Activated CD4-positive, alpha-beta T cell treated with anti-CD3 and anti-CD28 coated beads, Interleukin-2, amount 50 U/mL, for 24 hours (primary cell): ENCODE results near the gene BCOR.

ENCODE experiments used
- DNase-seq, 2 donors: peaks; one replicate each; pipeline ENCODE4 v3.0.0-alpha.2; 2020; ENCODE audit warnings: low read depth in 1 of 2, low spot score in 1 of 2

Gene BCOR

GRCh38 chrX:40066700-40067099, 31.1 kb downstream of the BCOR start:
- no peak for DNase-seq

- no peak for DNase-seq
Measured at GRCh38 chrX:40065296-40066046, 32.3 kb downstream of the BCOR start.

- DNase-seq = no peak
Measured at GRCh38 chrX:40064055-40064597, 33.6 kb downstream of the BCOR start.

GRCh38 chrX:40063555-40063954, 34.2 kb downstream of the BCOR start:
- no peak for DNase-seq

- no peak for DNase-seq
Measured at GRCh38 chrX:40062525-40063155, 35.1 kb downstream of the BCOR start.

GRCh38 chrX:40061871-40062524, 35.8 kb downstream of the BCOR start:
- DNase-seq = no peak

- no peak for DNase-seq
Measured at GRCh38 chrX:40061005-40061404, 36.8 kb downstream of the BCOR start.

- DNase-seq = no peak
Measured at GRCh38 chrX:40060356-40060845, 37.4 kb downstream of the BCOR start.

GRCh38 chrX:40058719-40059118, 39.0 kb downstream of the BCOR start:
- DNase-seq = no peak

- DNase-seq = no peak
Measured at GRCh38 chrX:40057405-40057804, 40.4 kb downstream of the BCOR start.

- no peak for DNase-seq
Measured at GRCh38 chrX:40056420-40056819, 41.3 kb downstream of the BCOR start.

- no peak for DNase-seq
Measured at GRCh38 chrX:40055495-40055894, 42.3 kb downstream of the BCOR start.

GRCh38 chrX:40054793-40055192, 43.0 kb downstream of the BCOR start:
- no peak for DNase-seq

- DNase-seq = no peak
Measured at GRCh38 chrX:40050532-40050931, 47.2 kb downstream of the BCOR start.

GRCh38 chrX:40049084-40049641, 48.6 kb downstream of the BCOR start:
- DNase-seq = no peak

GRCh38 chrX:40047485-40047884, 50.3 kb downstream of the BCOR start:
- no peak for DNase-seq

GRCh38 chrX:40043895-40044294, 53.9 kb downstream of the BCOR start:
- DNase-seq = no peak

- DNase-seq = no peak
Measured at GRCh38 chrX:40041915-40042314, 55.8 kb downstream of the BCOR start.

GRCh38 chrX:40040686-40041461, 56.9 kb downstream of the BCOR start:
- no peak for DNase-seq

GRCh38 chrX:40039887-40040286, 57.9 kb downstream of the BCOR start:
- DNase-seq = no peak

GRCh38 chrX:40037367-40037766, 60.4 kb downstream of the BCOR start:
- DNase-seq = no peak
